Measurements from ENCODE around the gene TAF11L14.

Gene TAF11L14

DNA sequence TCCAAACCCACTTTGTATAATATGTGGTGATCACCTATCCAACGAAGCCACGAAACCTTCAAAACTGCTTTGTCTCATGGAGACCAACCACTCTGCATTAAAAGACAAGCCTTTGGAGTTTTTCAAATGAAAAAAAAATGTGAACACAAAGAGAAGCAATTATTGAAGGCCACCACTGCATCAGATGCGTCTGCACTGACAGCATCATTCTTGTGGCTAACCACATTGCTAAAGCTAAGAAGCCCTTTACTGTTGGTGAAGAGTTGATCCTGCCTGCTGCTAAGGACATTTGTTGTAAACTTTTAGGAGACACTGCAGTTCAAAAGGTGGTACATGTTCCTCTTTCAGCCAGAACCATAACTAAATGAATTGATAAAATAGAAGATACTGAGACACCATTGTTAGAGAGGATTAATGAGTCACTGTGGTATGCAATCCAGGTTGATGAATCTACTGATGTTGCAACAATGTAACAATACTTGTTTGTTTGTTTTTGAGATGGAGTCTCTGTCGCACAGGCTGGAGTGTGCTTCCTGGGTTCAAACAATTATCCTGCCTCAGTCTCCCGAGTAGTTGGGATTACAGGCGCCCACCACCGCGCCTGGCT is 45.4 kb downstream of the TAF11L14 start:
- DNase-seq (ENCODE audit: low read depth in 2 of 2) = no peak

DNA sequence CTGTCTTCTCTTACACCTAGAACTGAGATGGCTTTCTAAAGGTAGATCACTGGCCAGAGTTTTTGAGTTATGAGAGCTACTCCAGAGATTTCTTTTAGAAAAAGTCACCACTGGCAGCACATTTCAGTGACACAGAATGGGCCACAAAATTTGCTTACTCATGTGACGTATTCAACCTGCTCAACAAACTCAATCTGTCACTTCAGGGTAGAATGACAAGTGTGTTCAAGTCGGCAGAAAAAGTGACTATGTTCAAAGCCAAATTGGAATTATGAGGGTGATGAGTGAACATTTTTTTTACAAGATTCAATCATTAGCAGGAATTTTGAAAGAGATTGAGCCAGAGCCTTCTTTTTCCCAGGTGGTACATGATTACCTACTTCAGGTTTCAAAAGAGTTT is 46.5 kb downstream of the TAF11L14 start:
- DNase-seq (ENCODE audit: low read depth in 2 of 2) = no peak

Measured in stimulated activated CD8-positive, alpha-beta memory T cell treated with anti-CD3 and anti-CD28 coated beads, Interleukin-2, amount 100 ng/mL, for 48 hours (primary cell).